Adrenal gland (tissue), 5 donors: ENCODE data around the gene FHOD3.

Experiments
- POLR2A ChIP-seq, 2 donors: fragments of 450-650 bp; IDR thresholded peaks; one replicate each; pipeline ENCODE4 v1.6.1; 2017; ENCODE audit warnings: antibody characterized with exemption in 2 of 2, mild to moderate bottlenecking in 2 of 2, moderate library complexity in 1 of 2
- TF ChIP-seq, protein P1 (sequence below), 6 experiments: fragments of 450-650 bp in 4 of 6; fragments of 200-600 bp in 2 of 6; sonication (generic) in 1 of 6; IDR thresholded peaks; 1 replicate in 5 of 6; 2 replicates in 1 of 6; pipeline versions ENCODE4 v1.5.1 to v1.8.0; 2016 to 2021; ENCODE audit warnings: antibody characterized with exemption in 6 of 6, mild to moderate bottlenecking in 2 of 6, moderate library complexity in 1 of 6
- donor health status: DM: no; HTN: no; CAD: no.

DNA sequence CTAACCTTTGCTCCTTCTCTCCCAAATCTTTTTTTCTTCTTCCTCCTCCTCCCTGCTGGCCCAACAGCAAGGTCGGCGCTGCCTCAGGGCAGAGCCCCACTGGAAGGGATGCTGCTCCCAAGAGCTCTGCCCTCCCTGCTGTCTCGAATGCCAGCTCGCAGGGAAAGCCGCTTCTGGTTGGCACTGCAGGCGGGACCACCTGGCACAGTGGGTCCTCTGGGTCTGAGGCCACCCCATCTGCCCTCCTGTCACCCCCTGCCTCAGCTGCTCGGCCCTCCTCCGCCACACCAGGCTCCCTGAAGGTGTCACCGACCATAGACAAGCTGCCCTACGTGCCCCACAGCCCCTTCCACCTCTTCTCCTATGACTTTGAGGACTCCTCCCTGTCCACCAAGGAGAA lies 355.0 kb downstream of the FHOD3 start:
- no peak for TF ChIP-seq POLR2A (IDR thresholded peaks at IDR 0.05)
- TF ChIP-seq, protein P1, sequence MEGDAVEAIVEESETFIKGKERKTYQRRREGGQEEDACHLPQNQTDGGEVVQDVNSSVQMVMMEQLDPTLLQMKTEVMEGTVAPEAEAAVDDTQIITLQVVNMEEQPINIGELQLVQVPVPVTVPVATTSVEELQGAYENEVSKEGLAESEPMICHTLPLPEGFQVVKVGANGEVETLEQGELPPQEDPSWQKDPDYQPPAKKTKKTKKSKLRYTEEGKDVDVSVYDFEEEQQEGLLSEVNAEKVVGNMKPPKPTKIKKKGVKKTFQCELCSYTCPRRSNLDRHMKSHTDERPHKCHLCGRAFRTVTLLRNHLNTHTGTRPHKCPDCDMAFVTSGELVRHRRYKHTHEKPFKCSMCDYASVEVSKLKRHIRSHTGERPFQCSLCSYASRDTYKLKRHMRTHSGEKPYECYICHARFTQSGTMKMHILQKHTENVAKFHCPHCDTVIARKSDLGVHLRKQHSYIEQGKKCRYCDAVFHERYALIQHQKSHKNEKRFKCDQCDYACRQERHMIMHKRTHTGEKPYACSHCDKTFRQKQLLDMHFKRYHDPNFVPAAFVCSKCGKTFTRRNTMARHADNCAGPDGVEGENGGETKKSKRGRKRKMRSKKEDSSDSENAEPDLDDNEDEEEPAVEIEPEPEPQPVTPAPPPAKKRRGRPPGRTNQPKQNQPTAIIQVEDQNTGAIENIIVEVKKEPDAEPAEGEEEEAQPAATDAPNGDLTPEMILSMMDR (IDR thresholded peaks at IDR 0.05), result no peak
